Hepatocyte (in vitro differentiated cells): ENCODE measurements around the gene PCDHGA6.

Experiments used
- EZH2 ChIP-seq: fragments of 200-600 bp; sonication (generic); IDR thresholded peaks from 2 replicates; pipeline ENCODE4 v1.6.1; 2016; ENCODE audit warnings: antibody characterized with exemption, mild to moderate bottlenecking, borderline replicate concordance
- EZH2phosphoT487 ChIP-seq: fragments of 200-600 bp; sonication (generic); IDR thresholded peaks from one replicate; pipeline ENCODE4 v1.6.1; 2018; ENCODE audit warnings: antibody characterized with exemption, mild to moderate bottlenecking, low read depth, moderate library complexity; ENCODE audit not compliant: unreplicated experiment, severe bottlenecking
- TF ChIP-seq, protein P1 (sequence below): fragments of 200-600 bp; sonication (generic); IDR thresholded peaks from 2 replicates; pipeline ENCODE4 v1.5.1; 2016; ENCODE audit warnings: antibody characterized with exemption, mild to moderate bottlenecking; ENCODE audit not compliant: poor library complexity

DNA sequence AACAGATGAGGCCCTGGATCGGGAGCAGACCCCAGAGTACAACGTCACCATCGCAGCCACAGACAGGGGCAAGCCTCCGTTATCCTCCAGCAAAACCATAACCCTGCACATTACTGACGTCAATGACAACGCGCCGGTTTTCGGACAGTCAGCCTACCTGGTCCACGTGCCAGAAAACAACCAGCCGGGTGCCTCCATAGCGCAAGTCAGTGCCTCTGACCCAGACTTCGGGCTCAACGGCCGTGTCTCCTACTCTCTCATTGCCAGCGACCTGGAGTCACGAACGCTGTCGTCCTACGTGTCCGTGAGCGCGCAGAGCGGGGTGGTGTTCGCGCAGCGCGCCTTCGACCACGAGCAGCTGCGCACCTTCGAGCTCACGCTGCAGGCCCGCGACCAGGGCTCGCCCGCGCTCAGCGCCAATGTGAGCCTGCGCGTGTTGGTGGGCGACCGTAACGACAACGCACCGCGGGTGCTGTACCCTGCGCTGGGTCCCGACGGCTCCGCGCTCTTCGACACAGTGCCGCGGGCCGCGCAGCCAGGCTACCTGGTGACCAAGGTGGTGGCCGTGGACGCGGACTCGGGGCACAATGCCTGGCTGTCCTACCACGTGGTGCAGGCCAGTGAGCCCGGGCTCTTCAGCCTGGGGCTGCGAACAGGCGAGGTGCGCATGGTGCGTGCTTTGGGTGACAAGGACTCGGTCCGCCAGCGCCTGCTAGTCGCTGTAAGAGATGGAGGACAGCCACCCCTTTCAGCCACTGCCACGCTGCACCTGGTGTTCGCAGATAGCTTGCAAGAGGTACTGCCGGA is 45.6 kb downstream of the PCDHGA6 start:
- TF ChIP-seq, protein P1, sequence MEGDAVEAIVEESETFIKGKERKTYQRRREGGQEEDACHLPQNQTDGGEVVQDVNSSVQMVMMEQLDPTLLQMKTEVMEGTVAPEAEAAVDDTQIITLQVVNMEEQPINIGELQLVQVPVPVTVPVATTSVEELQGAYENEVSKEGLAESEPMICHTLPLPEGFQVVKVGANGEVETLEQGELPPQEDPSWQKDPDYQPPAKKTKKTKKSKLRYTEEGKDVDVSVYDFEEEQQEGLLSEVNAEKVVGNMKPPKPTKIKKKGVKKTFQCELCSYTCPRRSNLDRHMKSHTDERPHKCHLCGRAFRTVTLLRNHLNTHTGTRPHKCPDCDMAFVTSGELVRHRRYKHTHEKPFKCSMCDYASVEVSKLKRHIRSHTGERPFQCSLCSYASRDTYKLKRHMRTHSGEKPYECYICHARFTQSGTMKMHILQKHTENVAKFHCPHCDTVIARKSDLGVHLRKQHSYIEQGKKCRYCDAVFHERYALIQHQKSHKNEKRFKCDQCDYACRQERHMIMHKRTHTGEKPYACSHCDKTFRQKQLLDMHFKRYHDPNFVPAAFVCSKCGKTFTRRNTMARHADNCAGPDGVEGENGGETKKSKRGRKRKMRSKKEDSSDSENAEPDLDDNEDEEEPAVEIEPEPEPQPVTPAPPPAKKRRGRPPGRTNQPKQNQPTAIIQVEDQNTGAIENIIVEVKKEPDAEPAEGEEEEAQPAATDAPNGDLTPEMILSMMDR = no peak
- TF ChIP-seq EZH2phosphoT487 = no peak
- no peak for TF ChIP-seq EZH2
